Ovary (tissue), 9 donors: ENCODE measurements around the gene SNX2. TPM values are rescaled to one million over a fixed set of nuclear protein-coding genes. Genes with fewer than 3 reads are reported as not detected.

ENCODE experiments used
- DNase-seq, 5 donors: peaks; one replicate each; pipeline ENCODE4 v3.0.0-alpha.2; 2019 to 2020
- H3K27ac ChIP-seq, 2 donors: fragments of 200-600 bp; one replicate each; pipeline versions ENCODE4 v1.5.1 to v1.8.0; 2019 to 2022
- H3K27me3 ChIP-seq: fragments of 200-600 bp; one replicate; pipeline ENCODE4 v1.8.0; 2022
- H3K36me3 ChIP-seq: fragments of 200-600 bp; sonication (generic); one replicate; pipeline ENCODE4 v1.5.1; 2019
- H3K4me1 ChIP-seq: one replicate; pipeline ENCODE4 v1.8.1; 2013; ENCODE audit warnings: mild to moderate bottlenecking, moderate library complexity; ENCODE audit not compliant: insufficient read depth
- H3K4me3 ChIP-seq: fragments of 200-600 bp; sonication (generic); one replicate; pipeline ENCODE4 v1.5.1; 2017
- H3K9me3 ChIP-seq, 2 donors: fragments of 200-600 bp in 1 of 2; sonication (generic) in 1 of 2; one replicate each; pipeline versions ENCODE4 v1.5.1 to v1.8.1; 2013 to 2019; ENCODE audit warnings: mild to moderate bottlenecking in 1 of 2, moderate library complexity in 1 of 2
- CTCF ChIP-seq, 3 donors: fragments of 450-650 bp in 2 of 3; fragments of 200-600 bp in 1 of 3; IDR thresholded peaks; one replicate each; pipeline versions ENCODE4 v1.5.1 to v1.8.0; 2016 to 2022; ENCODE audit warnings: antibody characterized with exemption in 3 of 3, mild to moderate bottlenecking in 1 of 3
- EP300 ChIP-seq: sonication (generic); formaldehyde crosslinking; IDR thresholded peaks from one replicate; pipeline ENCODE4 v1.6.1; 2017; ENCODE audit warnings: antibody characterized with exemption
- POLR2A ChIP-seq: fragments of 450-650 bp; IDR thresholded peaks from one replicate; pipeline ENCODE4 v1.6.1; 2017; ENCODE audit warnings: antibody characterized with exemption, mild to moderate bottlenecking, moderate library complexity
- WGBS, 3 donors: extraction: QIAGEN DNeasy Blood & Tissue Kit in 1 of 3; methylation state at CpG; one replicate each; pipeline versions ENCODE4 v1.1.5 to v1.1.7; 2013 to 2017; 5-methylcytosine and 5-hydroxymethylcytosine counted together
- intact Hi-C, 4 donors: fragments of 100-400 bp; cut with DNase I; formaldehyde crosslinking; loops; one replicate each; pipeline versions ENCODE4 v1.11.0 to v1.15.1; 2022 to 2023
- polyA plus RNA-seq, 2 donors: library from polyadenylated mRNA; stranded (reverse); fragments of 200-250 nt in 1 of 2; fragments of 350-450 nt in 1 of 2; fragmentation: Illumina TruSeq in 1 of 2; extraction: RNeasy Lipid Tissue Mini Kit (QIAGEN cat#74804) in 1 of 2; gene quantifications; one replicate each; pipeline ENCODE4 v1.2.3, GENCODE V29; 2013 to 2014
- total RNA-seq, 7 donors: library from RNA; depleted of rRNA in 2 of 7; stranded (reverse); fragments of >200 nt in 2 of 7; fragmentation: NEBNext Ultra II Directional in 3 of 7; extraction: Animal tissue kit (Norgen Biotek cat#: 25700) in 3 of 7; gene quantifications; one replicate each; pipeline versions ENCODE4 v1.1.0 to v1.2.4, GENCODE V29; 2016 to 2023
- donor health status: DM: no; HTN: no; CAD: no; lungs with moderate emphysema.
- donor health status: DM: no; HTN: no; CAD: no.
- donor health status: Bipolar disorder and iron deficiency.
- donor health status: DM: yes; HTN: yes; CAD: no.
- donor health status: DM: no; HTN: no; CAD: no.
- donor health status: DM: yes; HTN: yes; CAD: no.

Gene SNX2
- total and polyA plus RNA-seq, 9 donors, result 40.9 to 91.1 (median 76.5) TPM

DNA sequence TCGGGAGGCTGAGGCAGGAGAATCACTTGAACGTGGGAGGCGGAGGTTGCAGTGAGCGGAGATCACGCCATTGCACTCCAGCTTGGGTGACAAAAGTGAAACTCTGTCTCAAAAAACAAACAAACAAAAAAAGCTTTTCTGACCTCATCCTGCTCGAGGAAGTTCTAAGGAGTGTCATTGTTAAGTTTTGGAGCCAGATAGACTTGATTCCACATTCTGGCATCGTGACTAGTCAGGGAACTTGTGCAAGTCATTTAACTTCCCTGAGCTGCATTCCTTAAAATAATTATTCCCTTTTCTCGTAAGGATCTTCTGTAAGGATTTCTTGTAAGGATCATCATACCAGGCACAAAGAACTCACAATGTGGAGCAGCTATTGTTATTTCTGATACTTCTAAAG, 96.8 kb downstream of the SNX2 start:
- H3K9me3 ChIP-seq, result no peaks in the 10 kb centered on the region
- H3K36me3 ChIP-seq, result no peaks in the 10 kb centered on the region
- DNase-seq, result no peak
- 89 to 95% (median 93%) methylated on average over 8 of the region's 8 CpGs for WGBS, 3 donors
- TF ChIP-seq CTCF (IDR thresholded peaks at IDR 0.05) (no peak), EP300 (no peak), POLR2A (no peak)
- no peak overlapping the region for H3K4me3 ChIP-seq
- no peak overlapping the region for H3K27ac ChIP-seq
- no peaks in the 10 kb centered on the region for H3K27me3 ChIP-seq
- peaks cover 5% of the 10 kb centered on the region for H3K4me1 ChIP-seq
- intact Hi-C loops, result no loop called here

GRCh38 chr5:122874179-122874875, 99.4 kb downstream of the SNX2 start:
- H3K27me3 ChIP-seq, result no peaks in the 10 kb centered on the region
- H3K4me3 ChIP-seq, result no peak overlapping the region
- intact Hi-C loops, result no loop called here
- H3K27ac ChIP-seq, result no peak overlapping the region
- no peaks in the 10 kb centered on the region for H3K9me3 ChIP-seq
- no peak for DNase-seq
- H3K36me3 ChIP-seq, result no peaks in the 10 kb centered on the region
- TF ChIP-seq CTCF (IDR thresholded peaks at IDR 0.05) (no peak), POLR2A (no peak), EP300 (no peak)
- H3K4me1 ChIP-seq, result peaks cover 5% of the 10 kb centered on the region
- 71 to 76% (median 73%) methylated on average over 4 of the region's 4 CpGs for WGBS, 3 donors

- DNase-seq, result no peak
- no peaks in the 10 kb centered on the region for H3K36me3 ChIP-seq
- H3K27me3 ChIP-seq, result no peaks in the 10 kb centered on the region
- H3K4me3 ChIP-seq, result no peak overlapping the region
- WGBS, 3 donors, result 87 to 92% (median 90%) methylated on average over 2 of the region's 2 CpGs
- no peak for TF ChIP-seq POLR2A
- TF ChIP-seq CTCF (IDR thresholded peaks at IDR 0.05), result no peak
- no peak for TF ChIP-seq EP300
- intact Hi-C loops, result no loop called here
- peaks cover 5% of the 10 kb centered on the region for H3K4me1 ChIP-seq
- no peaks in the 10 kb centered on the region for H3K9me3 ChIP-seq
- H3K27ac ChIP-seq, result no peak overlapping the region
These were observed 102.6 kb downstream of the SNX2 start for GRCh38 chr5:122877518-122877917.

DNA sequence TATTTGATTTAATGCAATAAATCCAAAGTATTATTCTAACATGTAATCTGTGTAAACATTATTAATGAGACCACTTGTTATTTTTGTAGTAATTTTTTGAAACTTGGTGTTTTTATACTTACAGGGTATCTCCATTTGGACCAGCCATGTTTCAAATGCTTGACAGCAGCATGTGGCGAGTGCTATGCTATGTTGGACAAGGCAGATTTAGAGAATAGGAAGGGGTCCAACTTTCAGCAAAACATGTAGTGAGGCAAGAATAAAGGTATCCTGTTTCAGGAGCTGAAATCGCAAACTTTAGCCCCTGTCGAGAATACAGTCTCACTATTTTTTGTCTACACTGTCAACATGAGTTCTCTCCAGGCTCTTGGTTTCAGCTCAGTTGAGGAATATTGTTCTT, 104.2 kb downstream of the SNX2 start:
- no peak for TF ChIP-seq EP300
- TF ChIP-seq CTCF (IDR thresholded peaks at IDR 0.05), result no peak
- TF ChIP-seq POLR2A, result no peak
- H3K4me1 ChIP-seq, result peaks cover 5% of the 10 kb centered on the region
- H3K27me3 ChIP-seq, result no peaks in the 10 kb centered on the region
- intact Hi-C loops, result no loop called here
- DNase-seq, result no peak
- no peak overlapping the region for H3K27ac ChIP-seq
- H3K9me3 ChIP-seq, result no peaks in the 10 kb centered on the region
- no peaks in the 10 kb centered on the region for H3K36me3 ChIP-seq
- no peak overlapping the region for H3K4me3 ChIP-seq
- 93 to 97% (median 96%) methylated on average over 3 of the region's 3 CpGs for WGBS, 3 donors

Other genes starting within 250 kb of the SNX2 start
- gene SNX24, start 70.5 kb downstream of the SNX2 start, total RNA-seq, result 10 to 100 TPM in 3 of 7 donors, 1 to 10 TPM in 4; 6.7 to 19.1 (median 9.0) TPM
- 10 to 100 TPM in 1 of 2 donors, 1 to 10 TPM in 1; 4.1 to 13.2 TPM for gene SNX24, start 70.5 kb downstream of the SNX2 start, polyA plus RNA-seq